ENCODE data around the gene EXT2.

The EXT2 gene

DNA sequence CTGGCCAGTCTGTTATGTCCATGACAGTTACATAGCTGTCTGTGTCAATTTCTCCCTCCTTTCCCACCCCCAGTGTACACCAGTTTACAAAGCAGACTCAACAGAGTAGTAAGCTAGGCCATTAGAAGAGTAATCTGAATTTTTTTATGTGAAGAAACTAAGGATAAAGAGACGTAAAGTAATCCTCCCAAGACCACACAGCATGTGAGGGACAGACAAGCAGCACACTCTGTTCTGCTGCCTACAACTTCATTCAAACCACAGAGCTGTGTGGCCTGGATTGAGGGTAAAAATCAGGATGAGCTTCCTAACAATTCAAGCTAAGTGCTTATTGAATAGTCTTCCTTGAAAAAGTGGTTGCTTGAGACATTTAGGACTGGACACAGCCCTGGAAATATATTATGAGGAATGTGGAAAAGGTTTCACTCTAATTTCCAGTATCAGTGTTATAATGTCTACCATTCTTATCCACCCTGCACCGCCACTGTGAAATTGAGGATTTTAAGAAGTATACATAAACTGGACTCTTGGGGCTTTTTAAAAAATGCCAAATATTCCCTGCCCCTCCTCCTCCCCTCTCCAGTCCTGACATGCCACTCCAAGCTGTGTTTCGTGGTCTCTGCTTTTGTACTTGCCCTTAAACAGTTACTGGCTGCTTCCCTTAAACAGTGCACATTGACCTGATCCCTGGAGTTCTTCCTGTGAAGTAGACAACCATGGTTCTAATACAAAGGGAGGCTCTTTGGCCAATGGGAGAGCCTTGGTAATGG lies 40.9 kb downstream of the EXT2 start:
- no peak for FAIRE-seq

DNA sequence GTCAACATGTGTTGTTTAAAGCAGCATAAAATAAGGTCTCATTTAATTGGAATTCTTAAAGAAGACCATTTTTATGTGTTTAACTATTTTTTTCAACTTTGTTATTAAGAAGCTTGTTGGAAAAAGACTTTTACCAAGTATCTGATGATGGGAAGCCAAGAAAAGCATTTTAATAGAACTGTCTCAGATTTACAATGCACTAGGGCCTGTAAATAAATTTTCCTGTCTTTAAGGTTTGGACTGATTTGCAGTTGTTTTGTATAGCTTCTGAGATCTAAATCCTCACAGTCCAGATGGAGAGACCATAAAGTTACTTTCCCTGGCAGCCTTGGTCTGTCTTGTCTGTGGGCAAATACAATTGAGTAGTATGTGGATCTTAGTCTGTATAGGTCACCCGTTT lies 41.6 kb downstream of the EXT2 start:
- FAIRE-seq: no peak

DNA sequence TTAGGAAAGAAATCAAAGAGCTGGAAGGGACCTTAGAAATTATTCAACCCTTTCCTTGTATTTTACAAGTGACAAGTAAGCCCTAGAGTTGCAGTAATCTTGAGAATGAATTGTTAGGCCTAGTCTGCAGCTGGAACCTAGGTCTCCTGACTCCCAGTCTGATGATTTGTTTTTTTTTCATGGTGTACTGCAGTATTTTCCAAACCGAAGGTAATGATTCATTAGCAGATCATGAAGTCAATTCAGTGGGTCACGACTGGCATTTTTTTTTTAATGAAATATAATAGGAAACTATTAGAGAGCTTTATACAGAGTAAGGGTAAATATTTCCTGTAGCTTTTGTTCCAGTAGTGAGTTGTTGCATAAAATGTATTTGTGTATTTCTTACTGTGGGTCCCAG lies 42.8 kb downstream of the EXT2 start:
- FAIRE-seq: no peak

DNA sequence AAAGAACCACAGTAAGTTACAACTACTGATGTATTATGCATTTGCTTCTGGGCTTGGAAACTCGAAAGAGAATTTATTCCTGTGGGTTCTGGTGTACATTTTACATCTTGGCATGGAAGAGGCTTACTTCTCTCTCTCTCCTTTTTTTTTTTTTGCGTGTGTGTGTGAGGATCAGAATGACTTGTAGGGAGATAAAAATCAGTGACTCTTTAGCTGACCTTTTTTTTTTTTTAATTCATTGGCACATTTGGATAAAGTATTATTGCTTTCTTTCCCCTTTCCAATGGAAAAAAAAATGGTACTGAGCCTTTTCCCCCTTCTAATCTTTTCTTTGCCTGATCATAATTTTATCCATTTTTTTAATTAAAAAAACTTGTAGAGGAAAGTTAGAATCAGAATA lies 43.5 kb downstream of the EXT2 start:
- no peak for FAIRE-seq

DNA sequence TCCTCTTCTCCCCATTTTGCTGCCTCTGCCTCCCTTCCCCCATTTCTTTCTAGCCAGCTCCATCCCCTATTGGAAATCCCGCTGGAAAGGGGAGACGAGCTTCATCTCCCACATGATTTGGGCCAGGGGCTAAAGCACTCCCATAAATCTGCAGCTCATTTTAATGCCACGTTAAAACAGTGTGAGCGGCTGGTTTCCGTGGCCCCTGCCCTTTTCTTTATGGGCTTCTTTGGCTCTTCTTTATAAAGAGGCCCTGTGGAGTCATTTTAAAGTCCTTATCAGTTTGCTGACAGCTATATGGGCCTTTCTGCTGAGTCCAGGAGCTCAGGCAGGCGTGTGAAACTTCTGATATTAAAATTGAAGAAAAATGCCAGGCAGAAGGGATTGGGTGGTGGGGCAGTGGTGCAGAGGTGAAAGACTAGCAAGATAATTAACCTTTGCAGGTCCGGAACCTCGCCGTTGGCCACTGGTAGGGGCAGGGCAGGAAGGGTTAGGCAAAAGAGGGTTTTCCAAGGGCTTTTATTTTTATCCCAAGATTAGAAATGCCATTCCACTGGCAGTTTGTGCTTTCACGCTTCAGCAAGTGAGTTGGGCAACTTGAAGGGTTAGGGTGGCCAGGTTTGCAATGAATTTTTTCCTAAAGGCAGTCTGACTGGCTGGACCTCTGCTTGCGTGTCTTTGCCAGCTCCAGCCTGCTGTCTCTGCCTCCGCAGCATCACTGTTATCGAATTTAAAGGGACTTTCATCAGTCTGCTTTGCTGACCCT lies 44.3 kb downstream of the EXT2 start:
- FAIRE-seq: no peak

DNA sequence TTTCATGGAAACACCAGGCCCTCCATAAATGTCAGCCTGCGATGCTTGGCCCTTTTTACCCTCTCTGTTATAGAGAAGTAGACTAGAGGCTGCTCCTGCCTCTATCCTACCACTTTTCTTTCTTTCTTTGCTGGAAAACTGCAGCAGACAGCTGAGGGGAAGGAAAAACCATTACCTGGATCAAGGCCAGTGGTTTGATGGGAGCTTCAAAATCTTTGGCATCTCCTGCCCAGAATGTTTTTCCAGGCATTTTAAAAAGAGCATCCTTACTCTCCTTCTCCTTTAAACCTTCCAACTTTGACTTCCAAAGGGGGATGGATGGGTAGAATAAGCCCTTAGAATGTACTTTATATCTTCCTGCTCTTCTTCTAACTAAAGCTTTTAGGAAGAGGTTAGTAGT lies 44.9 kb downstream of the EXT2 start:
- FAIRE-seq: no peak

DNA sequence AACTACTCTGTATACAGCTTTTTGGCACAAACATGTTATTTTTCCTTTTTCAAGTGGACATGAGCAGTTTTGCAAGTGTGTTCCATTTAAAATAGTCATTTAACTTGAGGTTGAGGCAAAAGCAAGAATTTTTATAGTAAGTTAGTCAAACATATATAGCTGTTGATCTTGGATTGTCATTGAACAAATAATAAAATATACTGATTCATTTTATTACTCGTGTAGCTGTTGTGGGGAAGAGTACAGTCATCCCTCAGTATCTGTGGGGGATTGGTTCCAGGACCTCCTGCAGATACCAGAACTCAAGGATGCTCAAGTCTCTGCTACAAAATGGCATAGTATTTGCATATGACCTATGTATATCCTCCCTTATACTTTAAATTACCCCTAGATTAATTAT lies 45.3 kb downstream of the EXT2 start:
- FAIRE-seq: no peak

DNA sequence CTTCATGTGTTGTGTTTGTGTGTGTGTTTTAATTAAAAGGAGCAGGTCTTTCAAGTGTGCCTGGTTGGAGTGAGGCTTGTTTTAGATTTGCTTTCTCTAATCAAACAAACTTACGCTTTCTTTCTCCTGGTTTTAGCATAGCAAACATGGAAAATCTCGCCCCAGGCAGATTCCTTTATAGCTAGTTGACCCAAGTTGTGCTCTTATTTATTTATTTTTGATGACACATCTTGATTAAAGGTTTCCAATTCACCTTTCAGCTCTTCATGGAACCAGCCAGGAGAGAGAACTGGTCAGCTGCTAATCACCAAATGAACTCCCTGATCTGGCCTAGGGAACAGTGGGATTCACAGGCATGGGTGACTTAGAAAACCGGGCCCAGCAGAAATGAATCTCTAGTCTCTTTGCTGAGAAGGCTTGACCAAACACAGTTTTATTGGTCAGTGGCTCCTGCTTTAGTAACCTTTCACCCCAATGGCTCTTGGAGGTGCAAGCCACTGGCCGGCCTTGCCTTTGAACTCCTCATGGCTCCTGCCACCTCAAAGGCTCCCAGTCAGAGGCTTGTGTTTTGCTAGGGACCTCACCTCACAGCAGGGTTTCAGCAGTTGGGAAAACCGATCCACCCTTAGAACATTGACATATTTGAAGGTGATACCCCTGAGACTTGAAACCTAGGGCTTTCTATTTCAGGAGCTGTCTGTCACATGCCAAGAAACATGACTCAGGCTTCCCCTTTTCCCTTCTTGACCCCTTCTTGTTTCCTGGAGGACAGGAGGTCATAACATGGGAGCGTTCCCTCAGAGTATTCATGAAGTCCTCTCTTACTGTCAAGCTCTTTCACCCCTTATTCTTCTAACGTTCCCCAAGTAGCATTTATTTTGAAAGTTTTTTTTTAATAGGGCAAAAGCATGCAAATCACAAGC lies 48.8 kb downstream of the EXT2 start:
- FAIRE-seq: no peak

DNA sequence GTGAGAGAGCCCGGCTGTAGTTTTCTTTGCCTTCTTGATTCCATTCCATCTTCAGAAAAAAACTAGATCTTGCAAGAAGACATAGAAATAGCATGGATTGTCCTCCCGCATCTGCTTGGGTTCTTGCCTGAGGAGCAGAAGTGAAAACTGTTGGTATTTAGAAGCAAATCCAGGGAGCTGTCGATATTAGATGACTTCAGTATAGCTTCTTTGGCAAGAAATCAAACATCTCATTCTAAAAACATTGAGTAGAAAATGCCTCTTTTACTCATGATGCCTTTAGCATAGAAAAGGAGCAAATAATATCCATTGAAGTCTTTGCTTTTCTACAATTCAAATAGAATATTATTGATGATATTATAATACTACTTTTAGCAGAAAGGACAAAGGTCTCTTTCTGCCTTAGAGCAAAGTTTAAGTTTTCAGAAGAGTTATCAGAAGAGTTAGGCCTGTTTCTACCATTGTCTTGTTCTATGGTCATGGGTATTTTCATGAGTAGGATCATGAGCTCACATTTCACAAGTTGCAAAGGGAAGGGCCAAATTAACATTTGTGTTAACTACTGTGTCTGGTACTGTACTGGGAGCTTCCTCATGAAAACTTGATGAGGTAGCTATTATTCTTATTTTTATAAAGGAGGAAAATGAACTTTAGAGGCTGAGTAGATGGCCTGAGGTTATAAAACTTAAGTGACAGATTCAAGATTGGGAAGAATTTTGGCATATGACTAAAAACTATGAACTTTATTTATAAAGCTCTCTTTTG lies 49.7 kb downstream of the EXT2 start:
- no peak for FAIRE-seq

DNA sequence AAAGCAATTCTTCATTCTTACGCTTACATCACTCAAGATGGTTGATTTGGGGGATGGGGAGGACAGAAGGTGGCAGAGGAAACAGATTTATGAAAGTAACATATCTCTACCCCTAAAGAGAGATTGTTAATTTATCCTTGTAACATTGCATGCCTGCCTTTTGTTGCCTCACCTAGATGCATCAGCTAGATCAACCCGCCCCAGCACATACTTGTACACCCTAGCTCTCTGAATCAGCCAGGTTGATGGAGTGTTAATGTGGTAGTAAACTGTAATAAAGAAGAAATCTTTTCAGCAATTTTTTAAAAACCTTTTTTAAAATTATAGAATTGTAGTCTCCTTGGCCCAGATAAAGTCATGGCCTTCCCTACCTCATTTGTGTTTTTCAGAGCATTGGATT lies 51.5 kb downstream of the EXT2 start:
- FAIRE-seq: no peak

DNA sequence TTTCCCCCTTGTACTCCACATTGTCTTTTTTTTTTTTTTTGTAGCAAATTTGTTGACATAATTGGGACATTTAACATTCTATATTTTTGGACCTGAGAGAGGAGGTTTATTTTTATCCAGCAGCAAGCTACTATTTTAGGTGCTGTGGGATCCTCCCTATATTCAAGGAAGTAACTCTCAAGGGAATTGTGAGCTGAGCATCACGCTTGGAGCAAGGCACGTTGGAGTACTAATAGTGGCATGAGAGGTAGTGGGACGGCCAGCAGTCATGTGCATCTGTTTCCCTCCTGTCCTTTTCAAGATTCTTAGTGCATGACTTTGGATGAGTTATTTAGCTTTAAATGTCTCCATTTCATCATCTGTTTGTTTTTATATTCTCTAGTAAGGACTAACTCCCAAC lies 52.3 kb downstream of the EXT2 start:
- FAIRE-seq: no peak

DNA sequence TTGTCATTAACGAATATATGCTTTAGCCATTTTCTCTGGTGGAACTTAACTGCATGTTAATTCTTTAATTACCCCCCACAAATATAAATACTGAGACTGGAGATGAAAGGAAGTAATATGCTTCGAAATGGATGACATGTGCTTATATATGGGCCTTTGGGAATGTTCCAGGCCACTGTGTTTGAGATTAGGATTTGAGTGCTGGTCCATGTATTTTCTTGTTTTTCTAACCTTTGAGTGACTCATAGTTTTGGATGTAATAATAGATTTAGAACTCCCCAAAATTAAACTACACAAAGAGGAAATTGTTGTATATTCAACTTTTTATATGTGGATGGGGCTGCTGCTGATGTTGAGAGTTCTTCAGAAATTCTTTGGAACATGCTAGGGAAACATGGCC lies 54.2 kb downstream of the EXT2 start:
- no peak for FAIRE-seq

DNA sequence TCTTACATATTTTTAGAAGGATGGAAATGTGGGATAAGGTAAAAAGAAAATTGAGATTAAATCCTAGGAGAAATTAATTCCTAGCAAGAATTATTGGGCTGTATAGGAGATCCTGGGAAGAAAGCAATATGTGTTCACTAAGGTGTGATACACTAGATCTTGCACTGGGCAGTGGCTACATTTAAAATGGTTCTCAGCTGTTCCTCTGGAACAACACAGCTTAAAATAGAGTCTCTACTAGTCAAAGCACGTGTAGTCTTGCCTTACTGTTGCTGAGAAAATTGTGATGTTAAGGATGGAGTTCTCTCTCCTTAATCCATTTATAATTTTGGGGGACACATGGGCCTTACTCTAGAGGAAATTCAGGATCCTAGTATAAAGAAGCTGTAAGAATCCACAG lies 54.9 kb downstream of the EXT2 start:
- no peak for FAIRE-seq

DNA sequence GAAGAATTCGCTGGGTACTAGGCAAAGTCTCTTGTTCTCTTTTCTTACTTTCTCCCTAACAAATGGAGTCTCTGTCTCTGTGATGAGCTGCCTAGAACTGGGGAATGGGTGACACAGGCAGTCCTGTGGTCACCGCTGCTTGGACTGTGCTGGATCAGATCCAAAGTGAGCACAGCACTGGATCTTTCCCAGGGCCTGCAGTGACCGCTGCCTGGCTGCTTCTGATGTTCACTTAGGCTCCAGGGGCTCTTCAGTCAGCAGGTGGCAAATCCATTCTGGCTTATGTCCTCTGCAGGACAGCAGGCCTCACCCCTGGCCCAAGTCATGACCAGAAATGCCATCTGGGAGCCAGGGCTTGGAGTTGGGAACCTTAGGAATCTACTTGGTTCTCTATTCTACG lies 61.5 kb downstream of the EXT2 start:
- no peak for FAIRE-seq

DNA sequence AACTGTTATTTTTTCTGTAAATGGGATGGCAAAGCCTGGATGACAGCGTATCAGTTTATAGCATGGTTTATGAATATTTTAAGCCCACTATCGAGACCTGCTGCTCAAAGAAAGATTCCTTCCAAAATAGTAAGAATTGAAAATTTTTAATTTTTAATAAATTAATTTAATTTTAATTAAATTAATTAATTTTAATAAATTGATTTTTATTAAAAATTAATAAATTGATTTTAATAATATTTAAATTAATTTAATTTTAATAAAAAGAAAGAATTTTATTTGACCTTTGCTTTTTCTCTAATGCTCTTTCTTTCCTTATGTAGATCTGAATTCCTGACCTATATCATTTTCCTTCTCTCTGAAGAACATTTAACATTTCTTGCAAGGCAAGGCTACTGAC lies 62.9 kb downstream of the EXT2 start:
- peak; percentile 87 for FAIRE-seq

DNA sequence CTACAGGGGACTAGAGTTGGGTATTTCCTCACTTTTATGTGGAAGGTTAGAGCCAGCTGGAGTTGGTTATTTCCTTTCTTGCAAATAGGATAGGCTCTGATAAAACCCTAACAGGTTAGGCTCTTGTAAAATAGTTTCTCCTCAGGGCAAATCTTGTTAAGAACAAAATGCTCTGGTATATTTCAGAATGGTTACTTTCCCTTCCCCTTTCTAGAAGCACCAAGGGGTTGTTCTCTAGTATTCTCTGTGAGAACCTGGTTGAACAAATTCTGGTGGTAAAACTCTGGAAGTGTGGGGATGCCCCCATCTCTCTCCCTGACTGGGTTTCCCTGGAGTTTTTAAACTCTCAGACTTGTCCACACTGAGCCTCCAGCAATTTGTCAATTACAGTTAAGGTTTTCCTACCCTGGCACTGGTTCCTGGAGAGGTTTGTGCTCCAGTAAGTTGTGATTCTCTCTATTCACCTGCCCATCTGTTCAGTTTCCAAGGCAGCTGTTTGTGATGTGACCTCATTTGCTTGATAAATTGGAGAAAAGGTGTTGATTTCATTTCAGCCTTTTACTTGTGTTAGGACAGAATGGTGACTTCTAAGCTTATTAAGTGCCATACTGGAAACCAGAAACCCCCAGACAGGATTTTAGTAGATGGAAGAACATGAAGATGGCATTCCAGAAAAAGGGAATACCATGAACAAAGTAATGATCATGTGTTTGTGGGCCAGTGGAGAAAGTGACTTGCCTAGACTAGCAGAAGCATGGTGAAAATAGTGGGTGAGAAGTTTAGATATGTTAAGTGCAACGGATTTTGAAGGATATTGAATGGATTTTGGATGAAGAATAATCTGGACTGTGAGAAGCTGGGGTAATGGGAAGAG lies 64.6 kb downstream of the EXT2 start:
- FAIRE-seq: no peak

DNA sequence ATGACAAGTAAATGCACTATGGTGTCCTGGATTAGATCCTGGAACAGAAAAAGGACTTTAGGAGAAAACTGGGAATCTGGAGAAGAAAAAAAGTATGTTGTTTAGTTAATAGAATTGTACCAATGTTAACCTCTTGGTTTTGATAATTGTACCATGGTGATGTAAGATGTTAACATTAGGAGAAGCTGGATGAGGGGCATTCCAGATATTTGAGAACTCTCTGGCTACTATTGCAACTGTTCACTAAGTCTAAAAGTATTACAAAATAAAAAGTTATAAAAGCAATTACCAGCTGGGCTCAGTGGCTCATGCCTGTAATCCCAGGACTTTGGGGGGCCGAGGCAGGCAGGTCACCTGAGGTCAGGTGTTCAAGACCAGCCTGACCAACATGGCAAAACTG lies 66.5 kb downstream of the EXT2 start:
- FAIRE-seq: no peak

DNA sequence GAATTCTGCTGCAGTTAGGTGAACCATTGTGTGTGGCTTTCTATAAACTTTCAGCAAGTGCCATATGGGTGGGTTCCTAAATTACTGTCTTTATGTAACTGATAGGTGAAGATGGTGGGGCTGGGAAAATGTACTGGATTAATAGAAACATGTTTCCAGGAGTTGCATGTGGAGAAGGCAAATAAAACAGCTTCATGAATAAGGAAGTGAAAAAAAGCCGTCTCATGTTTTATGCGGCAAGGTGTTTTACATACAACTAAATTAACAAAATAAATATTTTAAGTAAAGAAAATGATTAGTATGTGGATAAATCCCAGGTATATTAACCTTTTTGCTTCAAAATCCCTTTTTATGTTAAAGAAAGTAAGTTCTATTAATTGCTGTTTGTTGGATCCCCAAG lies 67.2 kb downstream of the EXT2 start:
- FAIRE-seq: no peak

DNA sequence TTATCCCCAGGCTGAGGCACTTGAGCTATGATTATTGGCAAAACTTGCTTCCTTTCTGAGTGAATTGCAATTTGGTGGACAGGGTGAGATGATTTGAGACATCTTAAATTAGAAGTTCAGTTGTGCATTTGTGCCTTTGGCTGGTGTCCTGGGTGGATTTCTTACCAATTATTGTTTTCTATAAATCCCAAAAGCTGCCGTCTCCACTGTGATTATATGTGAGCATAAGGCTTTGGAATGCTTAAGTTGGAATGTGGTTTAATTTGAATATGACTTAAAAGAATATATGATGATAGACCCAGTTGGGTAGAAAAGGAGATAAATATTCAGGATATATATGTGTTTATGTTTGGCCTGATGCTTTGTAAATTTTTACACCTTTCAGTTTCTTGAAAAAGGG lies 70.0 kb downstream of the EXT2 start:
- no peak for FAIRE-seq

DNA sequence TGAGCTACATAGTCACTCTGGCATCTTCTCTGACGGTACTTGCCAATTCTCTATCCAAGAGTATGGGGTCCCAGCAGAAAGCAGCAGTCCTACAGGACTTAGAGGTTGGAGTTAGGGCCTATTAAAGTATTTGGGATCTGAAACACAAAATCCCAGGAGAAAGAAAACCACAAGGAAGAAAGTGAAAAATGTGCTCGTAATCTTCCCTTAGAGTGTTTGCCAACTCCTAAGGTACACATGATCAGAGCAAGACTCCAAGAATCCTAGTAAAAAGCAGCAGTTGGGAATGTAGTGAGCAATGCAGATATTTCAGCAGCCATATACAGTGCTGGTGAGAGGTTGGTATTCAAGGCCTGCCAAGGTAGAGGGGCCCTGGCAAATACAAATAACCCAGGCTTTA lies 71.6 kb downstream of the EXT2 start:
- FAIRE-seq: no peak

DNA sequence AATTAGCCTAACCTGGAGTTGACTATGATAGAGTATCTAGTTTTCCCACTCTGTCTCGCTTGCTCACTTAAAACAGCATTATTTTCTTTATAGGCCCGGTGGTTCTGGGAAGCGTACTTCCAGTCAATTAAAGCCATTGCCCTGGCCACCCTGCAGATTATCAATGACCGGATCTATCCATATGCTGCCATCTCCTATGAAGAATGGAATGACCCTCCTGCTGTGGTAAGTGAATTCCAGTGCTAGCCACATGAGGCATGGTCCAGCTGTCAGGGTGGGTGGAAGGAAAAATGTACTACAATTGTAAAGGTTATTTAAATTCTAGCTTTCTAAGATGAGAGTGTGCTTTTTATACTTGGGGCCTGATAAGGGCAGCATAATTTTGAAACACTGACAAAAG lies 76.0 kb downstream of the EXT2 start:
- no peak for FAIRE-seq

DNA sequence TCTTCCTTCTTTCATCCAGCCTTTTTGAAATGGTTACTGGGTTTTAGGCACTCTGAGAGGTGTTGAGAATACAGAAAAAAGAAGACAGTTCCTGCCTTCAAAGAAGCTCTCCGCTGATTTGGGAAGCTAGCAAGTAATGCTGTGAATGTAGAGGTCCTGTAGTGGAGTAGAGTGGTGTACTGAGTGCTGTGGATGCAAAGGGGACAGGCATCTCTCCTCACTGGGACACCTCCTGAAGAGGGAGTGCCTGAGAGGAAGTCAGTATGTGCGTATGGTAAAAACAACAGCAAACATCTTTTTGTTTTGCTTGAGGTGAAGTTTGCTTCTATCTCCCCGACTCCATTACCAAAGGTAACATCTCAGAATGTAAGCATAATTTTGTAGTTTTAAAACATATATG lies 77.5 kb downstream of the EXT2 start:
- no peak for FAIRE-seq
